Suppressor macrophage treated with lipopolysaccharide for 4 hours (primary cell): ENCODE measurements around the gene GPR107.

Experiments used
- DNase-seq: peaks from one replicate; pipeline ENCODE4 v3.0.0-alpha.2; 2020

GPR107 gene

DNA sequence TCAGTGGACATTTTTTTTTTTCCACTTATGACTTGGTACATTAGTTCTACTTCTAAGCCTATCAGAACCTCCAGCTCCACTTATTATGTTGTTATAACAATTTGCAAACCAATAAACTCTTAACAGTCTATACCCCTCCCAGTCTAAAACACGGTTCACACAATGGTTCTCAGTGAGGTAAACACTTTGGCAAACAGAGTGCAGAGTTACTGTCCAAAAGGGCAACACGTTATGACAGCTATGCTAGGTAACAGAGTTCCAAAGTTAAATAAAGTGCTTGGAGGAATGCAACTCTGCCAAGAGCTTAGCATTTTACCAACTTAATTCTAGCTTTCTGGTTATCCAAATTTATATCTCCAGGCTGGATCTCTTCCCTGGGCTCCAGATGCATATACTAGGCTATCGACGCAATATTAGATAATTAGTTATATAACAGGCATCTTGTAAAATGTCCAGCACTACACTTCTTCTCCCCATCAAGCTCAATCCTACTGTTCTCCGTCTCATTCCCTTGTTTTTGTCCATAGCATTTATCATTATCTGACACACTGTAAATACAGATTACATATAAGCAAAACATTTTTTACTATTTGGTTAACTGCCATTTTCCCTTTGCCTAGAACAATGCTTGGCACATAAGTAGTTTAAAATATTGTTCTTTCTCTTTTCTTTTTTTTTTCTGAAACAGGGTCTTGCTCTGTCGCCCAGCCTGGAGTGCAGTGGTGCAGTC, 25.0 kb upstream of the GPR107 start:
- no peak for DNase-seq

DNA sequence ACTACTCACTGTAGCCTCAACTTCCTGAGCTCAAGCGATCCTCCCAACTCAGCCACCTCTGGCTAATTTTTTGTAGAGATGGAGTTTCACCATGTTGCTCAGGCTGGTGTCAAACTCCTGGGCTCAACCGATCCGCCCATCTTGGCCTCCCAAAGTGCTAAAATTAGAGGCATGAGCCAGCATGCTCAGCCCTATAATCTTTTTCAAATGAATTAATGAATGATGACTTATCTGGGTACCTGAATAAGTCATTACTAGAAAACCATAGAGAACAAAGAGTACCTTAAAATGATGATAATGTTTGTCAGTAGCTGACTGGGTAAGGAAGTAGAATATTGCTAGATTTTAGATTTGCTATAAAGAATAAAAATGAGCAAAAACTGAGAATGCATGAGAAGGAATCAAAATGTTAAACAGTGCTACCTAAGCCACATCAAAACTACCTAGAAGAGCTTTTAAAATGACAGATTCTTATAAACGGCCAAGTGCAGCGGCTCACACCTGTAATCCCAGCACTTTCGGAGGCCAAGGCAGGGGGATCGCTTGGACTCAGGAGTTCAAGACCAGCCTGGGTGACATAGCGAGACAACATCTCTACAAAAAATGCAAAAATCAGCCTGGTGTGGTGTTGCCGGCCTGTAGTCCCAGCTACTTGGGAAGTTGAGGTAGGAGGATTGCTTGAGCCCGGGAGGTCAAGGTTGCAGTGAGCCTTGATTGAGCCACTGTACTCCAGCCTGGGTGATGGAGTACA, 24.3 kb upstream of the GPR107 start:
- no peak for DNase-seq

DNA sequence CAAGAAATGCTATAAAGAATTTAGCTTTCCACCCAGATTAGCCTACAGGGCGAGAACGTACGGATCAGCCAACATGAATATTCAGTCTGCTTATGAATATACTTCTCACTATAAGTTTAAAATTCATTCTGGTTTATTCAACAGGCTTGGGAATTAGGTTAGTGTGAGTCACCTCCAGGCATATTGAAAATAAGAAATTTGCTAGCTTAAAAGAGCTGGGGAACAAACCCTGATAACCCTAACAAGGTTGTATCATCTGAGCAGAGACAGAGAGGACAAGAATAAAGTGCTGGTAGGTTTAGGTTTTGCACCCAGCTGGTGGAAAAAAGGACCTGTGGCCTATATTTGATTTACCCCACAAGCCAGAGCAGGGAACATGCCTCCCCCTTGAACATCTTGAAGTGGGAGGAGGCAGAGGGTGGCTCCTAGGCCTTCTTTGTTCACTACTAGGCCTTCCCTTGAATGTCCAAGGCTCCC, 23.0 kb upstream of the GPR107 start:
- no peak for DNase-seq

DNA sequence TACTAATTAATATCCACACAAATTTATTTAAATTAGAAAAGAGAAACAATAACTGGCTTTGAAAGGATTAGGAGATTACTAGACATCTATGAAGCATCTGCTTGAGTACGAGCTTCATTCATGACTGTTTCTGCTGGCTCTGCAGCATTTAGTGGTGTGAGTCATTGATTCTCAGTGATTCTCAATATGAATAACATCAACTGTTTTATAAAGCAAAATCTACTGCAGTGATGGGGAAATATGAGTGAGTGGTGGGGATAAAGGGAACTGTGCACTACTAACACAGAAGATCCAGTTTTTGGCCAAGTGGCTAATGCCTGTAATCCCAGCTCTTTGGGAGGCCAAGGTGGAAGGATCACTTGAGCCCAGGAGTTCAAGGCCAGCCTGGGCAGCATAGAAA, 19.1 kb upstream of the GPR107 start:
- peak; percentile 87 for DNase-seq

DNA sequence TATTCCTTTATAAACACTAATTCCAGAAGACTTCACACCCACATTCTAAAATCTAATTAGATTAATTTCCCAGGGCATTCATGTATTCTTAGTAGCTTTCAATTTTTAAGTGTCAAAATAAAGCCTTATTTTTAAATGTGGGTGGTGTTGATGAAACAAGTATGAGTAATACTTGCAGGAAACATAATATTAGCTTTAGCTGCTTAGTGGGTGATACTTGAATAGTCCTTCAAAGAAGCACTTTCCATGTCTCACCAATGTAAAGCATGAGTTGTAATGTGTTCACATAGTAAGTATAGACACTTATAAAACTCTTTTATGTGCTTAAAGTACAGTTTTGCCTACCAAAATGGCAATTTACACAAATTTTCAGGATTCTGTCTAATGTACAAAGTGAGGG, 17.6 kb upstream of the GPR107 start:
- DNase-seq, result peak; percentile 72

DNA sequence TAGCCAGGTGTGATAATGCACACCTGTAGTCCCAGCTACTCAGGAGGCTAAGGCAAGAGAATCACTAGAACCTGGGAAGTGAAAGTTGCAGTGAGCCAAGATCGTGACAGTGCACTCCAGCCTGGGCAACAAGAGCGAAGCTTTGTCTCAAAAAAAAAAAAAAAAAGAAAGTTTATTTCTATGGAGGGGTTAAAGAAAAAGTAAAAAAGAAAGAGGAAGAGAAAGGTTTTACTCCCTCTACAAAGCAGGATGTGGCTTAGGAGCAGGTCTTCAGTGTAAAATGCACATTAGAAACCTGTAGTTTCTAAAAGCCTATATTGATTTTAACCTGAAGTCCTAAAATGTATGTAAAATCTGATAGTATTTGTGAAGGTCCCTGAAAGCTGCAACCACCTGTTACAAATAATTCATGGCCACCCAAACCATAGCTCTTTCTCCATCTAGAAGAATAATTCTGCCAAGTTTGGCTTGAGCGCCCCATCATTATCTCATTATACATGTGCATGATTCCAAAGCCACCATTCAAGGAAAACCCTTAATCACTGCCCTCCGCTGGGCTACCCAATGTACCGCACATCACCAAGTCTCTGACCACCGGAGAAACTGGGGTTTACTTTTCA, 14.1 kb upstream of the GPR107 start:
- no peak for DNase-seq

DNA sequence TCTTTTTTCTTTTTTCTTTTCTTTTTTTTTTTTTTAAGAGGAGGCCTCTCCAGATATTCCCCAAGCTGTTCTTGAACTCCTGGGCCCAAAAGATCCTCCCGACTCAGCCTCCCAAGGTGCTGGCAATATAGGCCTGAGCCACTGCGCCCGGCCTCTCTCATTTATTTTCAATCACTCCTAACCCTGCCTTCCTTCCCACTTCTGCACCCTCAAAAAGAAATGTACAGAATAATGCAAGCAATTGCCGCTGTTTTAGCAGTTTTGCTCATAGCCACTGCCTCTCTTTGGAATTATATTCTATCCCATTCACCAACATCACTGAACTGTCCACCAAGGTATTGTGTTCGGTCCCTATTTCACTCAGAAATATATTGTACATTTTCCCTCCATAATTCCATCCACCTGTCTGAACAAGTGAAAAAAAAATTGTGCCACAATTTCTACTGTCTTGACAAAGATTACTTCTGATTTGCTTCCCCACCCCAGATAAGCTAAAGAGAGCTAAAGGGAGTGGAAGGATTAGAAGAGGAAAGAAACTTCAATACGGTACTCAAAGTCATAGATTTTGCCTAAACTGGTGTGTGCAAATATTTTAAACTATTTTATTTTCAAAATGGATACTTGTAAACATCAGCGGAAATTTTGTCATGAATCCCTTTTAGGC, 12.6 kb upstream of the GPR107 start:
- no peak for DNase-seq

DNA sequence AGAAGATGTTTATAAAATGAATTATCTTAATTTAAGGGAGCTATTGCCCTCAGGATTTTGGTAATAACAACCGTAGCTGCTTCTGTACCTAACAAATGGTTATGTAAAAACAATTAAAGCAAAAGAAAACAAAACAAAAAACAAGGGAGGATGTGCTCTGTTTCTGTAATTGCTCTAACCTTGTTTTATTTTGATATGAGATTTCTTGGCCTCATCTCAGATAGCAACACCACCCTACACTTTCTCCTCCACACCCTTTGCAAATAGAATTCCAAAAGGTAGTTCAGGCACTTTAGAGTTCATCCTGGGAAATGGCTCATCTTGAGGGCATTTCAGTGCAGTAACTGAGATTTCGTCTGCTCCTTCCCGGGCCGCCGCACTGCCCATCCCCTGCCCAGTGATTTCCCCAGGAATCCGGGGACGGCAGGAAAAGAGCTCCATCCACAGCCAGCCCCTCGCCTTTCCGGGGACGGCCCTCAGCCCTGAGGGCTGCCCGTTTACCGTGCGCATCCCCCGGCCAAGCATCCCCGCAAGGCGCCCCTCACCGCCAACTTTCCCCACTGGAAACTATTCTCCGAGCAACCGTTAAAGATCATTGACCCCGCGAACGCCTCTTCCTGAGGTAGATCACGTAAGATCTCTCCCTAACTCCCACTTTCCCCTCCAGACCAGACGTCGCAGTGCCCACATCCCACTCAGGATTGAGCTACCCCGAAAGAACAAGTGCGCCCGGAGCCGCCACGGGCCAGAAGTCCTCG, 11.9 kb upstream of the GPR107 start:
- DNase-seq, result no peak

DNA sequence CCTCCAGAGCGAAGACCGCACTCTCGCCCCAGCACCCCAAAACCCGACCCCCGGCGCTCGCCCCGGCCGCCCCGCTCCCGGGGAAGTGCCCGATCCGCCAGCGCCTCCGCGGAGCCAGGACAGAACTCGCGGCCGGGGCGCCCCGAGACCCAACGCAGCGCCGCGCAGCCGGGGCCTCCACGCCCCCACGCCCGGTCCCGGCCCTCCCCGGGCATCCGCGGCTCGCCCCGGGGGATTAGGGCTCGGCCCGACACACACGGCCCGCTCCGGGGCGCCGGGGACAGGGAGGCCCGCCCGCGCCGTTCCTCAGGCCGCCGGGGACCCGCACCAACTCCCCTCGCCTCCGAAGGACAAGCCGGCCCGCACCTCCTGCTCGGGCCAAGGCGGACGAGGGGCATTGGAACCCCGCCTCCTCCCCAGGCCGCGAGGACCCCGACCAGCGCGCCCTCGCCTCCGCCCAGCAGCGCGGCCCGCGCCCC, 11.3 kb upstream of the GPR107 start:
- peak; percentile 49 for DNase-seq

DNA sequence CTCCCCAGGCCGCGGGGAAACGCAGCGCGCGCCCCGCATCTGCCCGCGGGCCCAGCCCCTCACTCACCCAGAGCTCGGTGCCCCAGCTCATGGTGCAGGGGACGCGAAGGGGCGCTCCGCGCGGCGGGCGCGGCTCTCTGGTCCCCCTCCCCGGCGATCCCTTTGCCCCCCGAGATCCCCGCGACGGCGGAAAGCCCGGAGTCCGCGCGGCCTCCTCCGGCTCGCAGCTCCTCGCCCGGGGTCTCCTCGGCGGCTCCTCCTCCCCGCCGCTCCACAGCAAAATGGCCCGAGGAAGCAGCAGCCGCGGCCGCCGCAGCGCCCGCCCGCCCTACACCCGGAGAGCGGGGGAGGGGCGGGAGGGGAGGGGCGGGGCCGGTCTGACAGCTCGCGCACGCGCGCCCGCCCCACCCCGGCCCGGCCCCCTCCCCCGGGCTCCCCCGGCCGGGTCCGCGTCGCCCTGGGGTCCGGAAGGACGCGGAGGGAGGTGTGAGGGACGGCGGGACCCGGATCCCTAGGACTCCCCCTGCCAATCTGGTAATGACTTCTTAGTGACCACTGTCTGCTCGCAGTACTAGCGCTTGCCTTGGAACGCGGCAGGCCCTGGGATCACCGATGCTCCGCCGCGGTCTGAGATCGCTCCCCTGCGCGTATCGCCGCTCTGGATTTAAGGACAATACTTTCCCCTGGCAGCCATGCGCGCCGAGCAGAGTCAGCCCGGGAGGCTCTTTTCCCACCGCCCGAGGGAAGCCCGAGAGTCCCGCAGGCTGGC, 10.6 kb upstream of the GPR107 start, which contains the start of gene FNBP1:
FNBP1 (minus strand) TSS at position 305 of the 769 bp plus-strand sequence; CDS start at position 91, 214 bp downstream.
- DNase-seq, result peak; percentile 87

DNA sequence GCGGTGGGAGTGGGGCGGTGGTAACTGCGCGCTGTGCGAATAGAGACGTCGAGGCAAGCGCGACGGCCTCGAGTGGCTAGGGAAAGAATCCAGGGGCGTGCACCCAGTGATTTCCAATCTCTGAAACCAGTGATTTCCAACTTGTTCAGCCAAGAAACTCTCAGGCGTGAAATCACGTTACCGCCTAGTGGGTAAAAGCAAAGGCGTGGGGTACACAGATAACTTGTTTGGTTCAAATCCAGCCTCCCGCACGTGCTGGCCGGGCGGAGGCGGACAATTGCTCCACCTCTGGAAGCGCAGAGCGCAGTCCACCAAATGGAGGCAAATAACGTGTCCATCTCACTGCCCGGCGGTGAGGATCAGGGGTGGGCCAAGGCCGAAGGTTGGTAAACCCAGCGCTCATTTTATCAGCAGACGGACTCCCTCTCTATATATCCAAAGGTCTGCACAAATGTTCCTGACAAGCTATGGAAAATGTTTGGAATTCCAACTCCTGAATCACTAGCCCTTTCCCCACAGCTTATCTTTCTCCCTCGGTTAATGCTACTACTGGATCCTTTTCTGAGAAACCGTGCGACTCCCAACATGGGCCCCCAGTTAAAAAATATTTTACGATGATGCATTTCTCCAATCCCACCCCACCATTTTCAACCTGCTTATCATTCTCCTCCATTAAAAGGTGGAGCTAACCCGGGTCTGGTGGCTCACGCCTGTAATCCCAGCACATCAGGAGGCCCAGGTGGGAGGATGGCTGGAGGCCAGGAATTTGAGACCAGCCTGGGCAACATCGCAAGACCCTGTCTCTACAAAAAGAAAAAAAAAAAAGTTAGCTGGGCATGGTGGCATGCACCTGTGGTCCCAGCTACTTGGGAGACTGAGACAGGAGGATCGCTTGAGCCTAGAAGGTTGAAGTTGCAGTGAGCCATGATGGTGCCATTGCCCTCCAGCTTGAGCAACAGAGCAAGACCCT, 9.8 kb upstream of the GPR107 start:
- DNase-seq, result no peak

DNA sequence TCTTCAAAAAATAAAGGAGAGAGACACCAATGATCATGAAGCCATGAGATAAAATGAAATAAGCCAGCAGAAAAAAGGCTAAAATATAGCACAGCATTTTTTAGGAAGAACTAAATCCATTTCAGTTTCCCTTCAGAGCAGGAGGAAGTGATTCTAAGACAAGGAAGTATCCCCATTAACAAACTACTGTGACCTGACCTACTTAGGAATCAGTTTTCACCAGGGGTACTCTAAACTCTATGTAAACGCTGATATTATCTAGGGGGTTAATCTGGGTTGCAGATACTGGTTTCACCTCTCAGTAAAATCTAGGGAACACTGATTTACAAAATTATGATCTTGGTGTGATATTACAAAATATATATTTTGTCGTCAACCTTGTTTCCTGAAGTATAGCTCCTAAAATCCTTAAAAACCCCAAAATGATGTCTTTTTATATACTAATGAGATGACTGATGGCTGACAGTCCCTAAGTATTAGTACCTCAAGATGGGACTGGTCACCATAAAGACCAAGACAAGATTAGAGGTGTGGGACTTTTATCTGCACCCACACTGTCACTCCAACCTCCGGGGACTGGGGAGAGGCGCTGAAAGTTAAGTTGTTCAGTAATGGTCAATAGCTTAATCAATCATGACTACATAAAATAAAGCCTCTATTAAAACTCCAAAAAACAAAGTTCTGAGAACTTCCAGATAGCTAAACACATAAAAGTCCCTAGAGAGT, 7.8 kb upstream of the GPR107 start:
- DNase-seq, result peak; percentile 76

DNA sequence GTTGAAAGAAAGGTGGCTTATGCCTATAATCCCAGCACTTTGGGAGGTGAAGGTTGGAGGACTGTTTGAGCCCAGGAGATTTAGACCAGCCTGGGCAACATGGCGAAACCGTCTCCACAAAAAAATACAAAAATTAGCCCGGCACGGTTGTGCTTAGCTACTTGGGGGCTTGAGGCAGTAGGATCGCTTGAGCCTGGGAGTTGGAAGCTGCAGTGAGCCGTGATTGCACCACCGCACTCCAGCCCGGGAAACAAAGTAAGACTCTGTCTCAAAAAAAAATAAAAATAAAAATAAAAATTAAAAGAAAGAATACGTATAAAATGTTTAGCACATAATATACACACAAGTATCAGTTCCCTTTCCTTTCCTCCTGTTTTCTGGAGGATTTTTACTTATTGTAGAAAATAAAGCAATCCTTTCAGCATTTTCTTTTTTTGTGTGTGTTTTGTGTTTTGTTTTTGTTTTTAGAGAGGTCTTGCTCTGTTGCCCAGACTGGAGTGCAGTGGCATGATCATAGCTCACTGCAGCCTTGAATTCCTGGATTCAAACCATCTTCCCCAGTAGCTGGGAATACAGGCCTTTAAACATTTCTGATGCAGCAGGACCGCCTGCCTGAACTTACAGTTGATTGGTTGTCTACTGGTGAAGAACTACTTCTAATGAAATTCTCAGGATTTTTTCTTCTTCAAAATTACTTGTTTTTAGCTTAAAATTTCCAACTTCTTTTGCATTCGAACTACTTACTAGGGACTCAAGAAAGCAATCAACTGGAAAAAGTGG, 4.1 kb upstream of the GPR107 start:
- no peak for DNase-seq

DNA sequence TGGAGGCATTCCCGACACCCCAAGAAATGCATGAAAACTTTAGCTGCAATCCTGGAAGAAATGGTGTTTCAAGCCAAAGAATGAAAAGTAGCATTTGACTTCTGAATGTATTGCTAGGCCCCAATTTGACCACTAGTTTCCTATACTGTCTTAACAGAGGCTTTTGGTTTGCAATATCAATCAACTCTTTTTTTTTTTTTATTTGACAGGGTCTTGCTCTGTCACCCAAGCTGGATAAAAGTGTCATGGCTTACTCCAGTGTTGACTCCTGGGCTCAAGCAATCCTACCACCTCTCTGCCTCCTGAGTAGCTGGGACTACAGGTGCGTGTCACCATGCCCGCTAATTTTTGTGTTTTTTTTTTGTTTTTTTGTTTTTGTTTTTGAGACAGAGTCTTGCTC, 3.2 kb upstream of the GPR107 start:
- no peak for DNase-seq

DNA sequence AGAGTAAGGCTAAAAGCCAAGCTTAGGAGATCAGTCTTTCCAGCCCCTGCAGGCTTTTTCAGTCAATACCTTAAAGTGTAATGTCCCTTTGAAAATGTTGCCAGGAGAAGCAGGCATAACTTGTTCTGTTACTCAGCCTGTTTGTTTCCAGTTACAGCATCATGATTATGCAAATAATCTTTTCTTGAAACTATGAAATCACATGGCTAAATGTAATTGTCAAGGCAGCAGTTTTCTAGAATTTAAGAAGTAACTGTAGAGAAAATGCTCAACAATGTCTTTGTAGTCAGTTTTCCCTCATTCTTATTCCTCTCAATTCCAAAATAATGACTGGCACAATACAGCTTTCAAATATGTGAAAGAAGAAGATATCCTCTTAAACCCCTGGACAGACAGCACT, 1.9 kb upstream of the GPR107 start:
- DNase-seq, result peak; percentile 73

DNA sequence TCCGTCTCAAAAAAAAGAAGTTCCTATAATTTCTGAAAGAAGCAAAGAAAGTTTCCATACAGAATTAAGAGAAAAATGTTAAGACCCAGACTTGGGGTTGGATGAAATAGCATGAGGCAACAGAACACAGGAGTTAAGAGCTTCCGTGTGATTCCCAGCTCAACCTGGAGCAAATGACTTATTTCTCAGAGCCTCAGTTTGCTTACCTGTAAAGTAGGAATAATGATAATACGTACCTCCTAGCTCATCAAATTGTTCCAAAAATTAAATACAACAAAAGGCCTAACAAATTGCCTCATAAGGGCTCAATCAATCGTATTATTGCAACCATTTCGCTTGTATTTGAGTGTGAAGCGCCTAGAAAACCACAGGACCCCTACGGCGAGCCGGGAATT, 600 bp upstream of the GPR107 start:
- no peak for DNase-seq

DNA sequence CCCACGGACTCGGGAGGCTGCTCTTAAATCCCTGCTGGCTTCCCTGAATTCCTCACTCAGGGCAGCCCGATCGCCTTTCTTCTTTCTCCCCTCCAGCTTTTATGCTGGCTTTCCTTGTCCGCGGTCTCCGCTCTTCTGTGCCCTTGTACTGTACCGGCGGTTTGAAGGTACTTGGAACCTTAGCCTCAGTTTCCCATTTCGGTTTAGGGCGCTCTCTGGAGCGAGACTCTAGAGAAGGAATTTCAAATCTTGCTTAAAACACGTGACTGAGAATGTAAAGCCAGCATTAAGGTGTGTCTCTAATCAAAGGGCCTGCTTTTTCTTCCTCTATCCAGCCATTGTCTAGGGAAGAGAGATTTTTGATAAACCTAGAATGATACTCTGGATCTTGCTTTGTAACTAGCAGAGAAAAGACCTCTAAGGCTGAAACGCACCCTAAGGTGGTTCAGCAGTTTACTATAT, 650 bp downstream of the GPR107 start:
- no peak for DNase-seq

DNA sequence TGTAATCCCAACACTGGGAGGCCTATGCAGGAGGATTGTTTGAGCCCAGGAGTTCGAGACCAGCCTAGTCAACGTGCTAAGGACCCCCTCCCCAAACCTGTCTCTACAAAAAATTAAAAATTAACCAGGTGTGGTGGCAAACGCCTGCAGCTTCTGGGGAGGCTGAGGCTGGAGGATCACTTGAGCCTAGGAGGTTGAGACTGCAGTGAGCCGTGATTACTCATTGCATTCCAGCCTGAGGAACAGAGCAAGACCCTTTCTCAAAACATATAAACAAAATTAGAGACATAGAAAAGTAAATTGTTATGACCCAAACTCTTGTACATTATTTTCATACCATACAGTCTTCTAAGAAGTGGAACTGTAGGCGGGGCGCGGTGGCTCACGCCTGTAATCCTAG, 1.1 kb downstream of the GPR107 start:
- DNase-seq, result no peak

DNA sequence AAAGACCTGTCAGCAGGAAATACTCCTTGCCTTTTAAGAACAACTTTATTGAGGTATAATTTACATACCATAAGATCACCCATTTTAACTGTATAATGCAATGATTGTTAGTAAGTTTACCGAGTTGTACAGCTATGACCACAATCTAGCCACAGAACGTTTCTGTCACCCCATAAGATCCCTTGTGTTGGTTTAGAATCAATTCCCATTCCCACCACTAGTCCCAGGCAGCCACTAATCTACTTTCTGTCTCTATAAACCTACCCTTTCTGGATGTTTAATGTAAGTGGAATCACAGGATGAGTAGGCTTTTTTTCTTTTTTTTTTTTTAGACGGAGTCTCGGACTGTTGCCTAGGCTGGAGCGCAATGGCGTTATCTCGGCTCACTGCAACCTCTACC, 4.4 kb downstream of the GPR107 start:
- DNase-seq, result no peak
